CD4-positive, alpha-beta memory T cell (primary cell): ENCODE data around the gene EGF. TPM values are rescaled to one million over a fixed set of nuclear protein-coding genes. Genes with fewer than 3 reads are reported as not detected.

Experiments used
- CTCF ChIA-PET: fragments of 350-600 bp; sonication (Branson Sonifier 250); formaldehyde crosslinking; loops from one replicate; lab custom pipeline; 2021; ENCODE audit warnings: inconsistent platforms; ENCODE audit not compliant: partially characterized antibody; lab: Charles Lee
- POLR2A ChIA-PET: fragments of 350-600 bp; sonication (Branson Sonifier 250); formaldehyde crosslinking; loops from one replicate; lab custom pipeline; 2021; ENCODE audit not compliant: partially characterized antibody; lab: Charles Lee
- DNase-seq, 5 donors: peaks; one replicate each; pipeline versions ENCODE4 v3.0.0 to v3.0.0-alpha.2; 2020 to 2022; ENCODE audit warnings: mixed read lengths in 1 of 5
- H3K27ac ChIP-seq: one replicate; pipeline ENCODE4 v1.7.0; 2013; ENCODE audit warnings: low read depth, low read length
- H3K27me3 ChIP-seq: 2 replicates; pipeline ENCODE4 v1.7.0; 2013; ENCODE audit warnings: mild to moderate bottlenecking, low read length, moderate library complexity; ENCODE audit not compliant: insufficient read depth
- H3K36me3 ChIP-seq: 2 replicates; pipeline ENCODE4 v1.7.0; 2013; ENCODE audit warnings: mild to moderate bottlenecking, low read length, moderate library complexity; ENCODE audit not compliant: insufficient read depth
- H3K4me1 ChIP-seq: 2 replicates; pipeline ENCODE4 v1.7.0; 2013; ENCODE audit warnings: mild to moderate bottlenecking, low read length, moderate library complexity; ENCODE audit not compliant: insufficient read depth
- H3K4me3 ChIP-seq, 2 donors: one replicate each; pipeline ENCODE4 v1.7.0; 2013; ENCODE audit warnings: low read length in 2 of 2, mild to moderate bottlenecking in 1 of 2
- H3K9me3 ChIP-seq, 2 donors: one replicate each; pipeline ENCODE4 v1.7.0; 2013; ENCODE audit warnings: low read length in 2 of 2, control low read depth in 1 of 2; ENCODE audit not compliant: control insufficient read depth in 1 of 2
- H3K27ac Mint-ChIP-seq, 7 donors: one replicate each; pipeline ENCODE4 v1.8.0; 2020 to 2021; ENCODE audit warnings: mixed read lengths in 7 of 7, mild to moderate bottlenecking in 6 of 7, inconsistent platforms in 3 of 7, moderate library complexity in 3 of 7
- H3K27me3 Mint-ChIP-seq, 2 donors: one replicate each; pipeline ENCODE4 v1.8.0; 2020 to 2021; ENCODE audit warnings: mixed read lengths in 2 of 2
- H3K36me3 Mint-ChIP-seq, 2 donors: one replicate each; pipeline ENCODE4 v1.8.0; 2020 to 2021; ENCODE audit warnings: mixed read lengths in 2 of 2, inconsistent platforms in 1 of 2, mild to moderate bottlenecking in 1 of 2
- H3K4me1 Mint-ChIP-seq, 4 donors: one replicate each; pipeline ENCODE4 v1.8.0; 2020 to 2021; ENCODE audit warnings: mixed read lengths in 4 of 4, mild to moderate bottlenecking in 1 of 4
- H3K4me3 Mint-ChIP-seq, 8 donors: one replicate each; pipeline ENCODE4 v1.8.0; 2020 to 2021; ENCODE audit warnings: mixed read lengths in 8 of 8, mild to moderate bottlenecking in 7 of 8, moderate library complexity in 6 of 8, inconsistent platforms in 3 of 8
- H3K9me3 Mint-ChIP-seq, 8 donors: one replicate each; pipeline ENCODE4 v1.8.0; 2020 to 2021; ENCODE audit warnings: mixed read lengths in 8 of 8, mild to moderate bottlenecking in 5 of 8, inconsistent platforms in 3 of 8, moderate library complexity in 1 of 8
- intact Hi-C: fragments of 100-400 bp; cut with micrococcal nuclease; formaldehyde crosslinking; loops from one replicate; pipeline ENCODE4 v1.15.1; 2023
- polyA plus RNA-seq, 2 donors: library from polyadenylated mRNA; unstranded; fragments of 300-500 nt; fragmentation: Illumina TruSeq; gene quantifications; one replicate each; pipeline ENCODE4 v1.2.3, GENCODE V29; 2021
- total RNA-seq, 2 experiments: library from RNA; stranded (reverse); gene quantifications; one replicate each; pipeline ENCODE4 v1.2.3, GENCODE V29; 2021

The EGF gene
- total and polyA plus RNA-seq, 4 experiments from 2014 or later = not detected

DNA sequence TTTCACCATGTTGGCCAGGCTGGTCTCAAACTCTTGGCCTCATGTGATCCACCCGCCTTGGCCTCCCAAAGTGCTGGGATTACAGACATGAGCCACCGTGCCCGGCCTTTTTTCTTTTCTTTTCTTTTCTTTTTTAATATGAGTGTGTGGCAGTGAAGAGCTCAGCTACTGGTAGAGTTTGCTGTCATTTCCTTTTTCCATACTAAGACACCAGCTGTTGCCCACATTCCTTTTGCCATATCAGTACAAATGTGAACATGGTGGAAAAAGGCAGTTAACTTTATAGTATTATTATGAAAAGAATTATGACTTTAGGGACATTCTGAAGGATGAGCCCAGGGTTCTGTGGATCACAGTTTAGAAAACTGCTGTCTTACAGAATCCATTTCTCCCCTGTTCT, 69.8 kb downstream of the EGF start:
- H3K27ac ChIP-seq = no peak overlapping the region
- H3K27me3 ChIP-seq = no peaks in the 10 kb centered on the region
- no peaks in the 10 kb centered on the region for H3K36me3 Mint-ChIP-seq
- DNase-seq = no peak
- no peak overlapping the region for H3K4me3 Mint-ChIP-seq
- H3K27ac Mint-ChIP-seq = no peak overlapping the region
- H3K27me3 Mint-ChIP-seq = peaks cover 10 to 20% of the 10 kb centered on the region in 2 donors
- intact Hi-C loops = no loop called here
- H3K4me1 ChIP-seq = no peaks in the 10 kb centered on the region
- no peaks in the 10 kb centered on the region for H3K4me1 Mint-ChIP-seq
- H3K9me3 Mint-ChIP-seq = no peaks in the 10 kb centered on the region
- no peak overlapping the region for H3K4me3 ChIP-seq
- no peaks in the 10 kb centered on the region for H3K36me3 ChIP-seq
- no peaks in the 10 kb centered on the region for H3K9me3 ChIP-seq
- CTCF ChIA-PET = interaction anchor here (1.0 to 1.4 kb wide), 2 partner anchors 12 to 559 kb away, joined by 4 read pairs; no protein-coding TSS in a partner anchor
- POLR2A ChIA-PET = interaction anchor here (1.1 kb wide), 1 partner anchor 549 kb away, joined by 3 read pairs; the partner anchor contains the start of gene SEC24B

DNA sequence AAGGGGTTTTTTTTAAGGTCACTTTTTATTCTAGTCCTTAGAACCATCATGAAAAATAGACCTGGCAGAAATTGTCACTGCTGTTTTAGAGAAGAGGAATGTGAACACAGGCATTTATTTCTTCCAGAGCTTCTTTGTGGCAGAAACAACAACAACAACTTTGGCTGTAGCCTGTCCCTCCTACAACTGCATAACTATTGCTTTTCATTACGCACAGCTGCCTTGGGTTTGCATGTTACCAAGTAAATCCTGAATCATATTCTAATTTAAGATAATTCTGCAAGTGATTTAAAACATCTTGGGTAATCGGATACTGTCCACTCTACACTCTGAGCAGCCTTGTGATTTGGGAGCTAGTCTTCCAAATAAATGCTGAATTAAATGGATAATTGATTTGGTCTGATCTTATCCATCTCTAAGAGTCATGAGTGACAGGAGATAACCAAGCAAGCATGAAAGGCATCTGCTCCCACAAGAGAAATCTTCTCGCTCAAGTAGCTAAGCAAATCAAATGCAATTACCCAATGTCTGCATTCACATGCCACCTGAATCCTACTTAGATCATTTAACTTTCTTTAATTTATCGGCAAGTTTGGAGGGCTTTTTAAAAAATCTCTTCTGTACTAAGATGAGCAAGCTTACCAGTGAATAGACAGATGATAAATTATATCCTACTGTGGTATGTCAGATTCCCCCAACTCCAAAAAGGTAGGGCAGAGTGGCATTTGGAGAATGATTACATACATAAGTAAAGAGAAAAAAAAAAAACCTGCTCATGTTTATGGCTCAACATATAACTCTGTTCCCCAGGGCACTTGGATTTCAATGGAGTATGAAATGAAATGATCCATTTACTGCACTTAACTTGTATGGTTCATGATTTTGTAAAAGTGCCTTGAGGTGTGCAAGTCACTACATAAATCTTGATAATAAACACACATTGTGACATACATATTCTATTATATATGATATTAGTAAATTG, 73.6 kb downstream of the EGF start:
- no peaks in the 10 kb centered on the region for H3K9me3 ChIP-seq
- no peak overlapping the region for H3K27ac Mint-ChIP-seq
- H3K9me3 Mint-ChIP-seq = no peaks in the 10 kb centered on the region
- peaks cover 0 to 7% (median 3%) of the 10 kb centered on the region in 4 donors for H3K4me1 Mint-ChIP-seq
- peaks cover 10 to 12% of the 10 kb centered on the region in 2 donors for H3K27me3 Mint-ChIP-seq
- H3K36me3 ChIP-seq = no peaks in the 10 kb centered on the region
- no peaks in the 10 kb centered on the region for H3K27me3 ChIP-seq
- intact Hi-C loops = no loop called here
- POLR2A ChIA-PET = no interaction called here
- H3K36me3 Mint-ChIP-seq = no peaks in the 10 kb centered on the region
- no peak overlapping the region for H3K4me3 Mint-ChIP-seq
- no peak overlapping the region for H3K4me3 ChIP-seq
- H3K27ac ChIP-seq = no peak overlapping the region
- no peak for DNase-seq
- CTCF ChIA-PET = interaction anchor here (1.3 kb wide), 1 partner anchor 12 kb away, joined by 3 read pairs; no protein-coding TSS in a partner anchor
- no peaks in the 10 kb centered on the region for H3K4me1 ChIP-seq

- H3K9me3 ChIP-seq = no peaks in the 10 kb centered on the region
- H3K4me3 ChIP-seq = no peak overlapping the region
- H3K4me1 ChIP-seq = no peaks in the 10 kb centered on the region
- no peaks in the 10 kb centered on the region for H3K36me3 Mint-ChIP-seq
- peaks cover 0 to 7% (median 3%) of the 10 kb centered on the region in 4 donors for H3K4me1 Mint-ChIP-seq
- H3K36me3 ChIP-seq = no peaks in the 10 kb centered on the region
- H3K9me3 Mint-ChIP-seq = no peaks in the 10 kb centered on the region
- no peak overlapping the region for H3K27ac ChIP-seq
- ChIA-PET CTCF (interaction anchor here (1.1 to 1.2 kb wide), 2 partner anchors 9 to 528 kb away, joined by 3 to 4 read pairs; no protein-coding TSS in a partner anchor), POLR2A (no interaction called here)
- intact Hi-C loops = no loop called here
- H3K27me3 ChIP-seq = no peaks in the 10 kb centered on the region
- H3K27ac Mint-ChIP-seq = no peak overlapping the region
- DNase-seq = no peak
- H3K4me3 Mint-ChIP-seq = no peak overlapping the region
- H3K27me3 Mint-ChIP-seq = peaks cover 15 to 17% of the 10 kb centered on the region in 2 donors
Observed at GRCh38 chr4:109989044-109989443, 76.4 kb downstream of the EGF start.

DNA sequence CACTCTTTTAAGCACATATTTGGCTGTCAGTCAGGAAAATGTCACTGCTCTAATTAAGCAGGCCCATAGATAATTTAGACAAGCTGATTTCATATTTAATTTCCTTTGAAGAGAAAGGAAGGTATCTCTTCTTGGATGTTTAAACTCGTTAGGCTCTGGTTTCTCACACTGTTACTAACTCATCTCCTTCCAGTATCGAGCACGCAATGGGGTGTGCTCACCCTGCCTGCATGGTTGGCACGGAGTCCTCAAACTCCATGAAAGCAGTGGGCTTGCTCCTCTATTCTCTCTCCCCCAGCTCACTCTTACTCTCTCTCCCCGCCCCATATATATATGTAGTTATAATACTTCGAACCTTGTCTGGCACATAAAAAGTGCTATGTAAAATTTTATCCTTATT, 76.9 kb downstream of the EGF start:
- ChIA-PET CTCF (interaction anchor here (1.1 to 1.2 kb wide), 2 partner anchors 9 to 528 kb away, joined by 3 to 4 read pairs; no protein-coding TSS in a partner anchor), POLR2A (interaction anchor here (0.6 kb wide), 1 partner anchor 459 kb away, joined by 3 read pairs; no protein-coding TSS in a partner anchor)
- Mint-ChIP-seq H3K9me3 (no peaks in the 10 kb centered on the region), H3K4me1 (peaks cover 0 to 7% (median 4%) of the 10 kb centered on the region in 4 donors), H3K27ac (no peak overlapping the region), H3K4me3 (no peak overlapping the region), H3K27me3 (peaks cover 15 to 22% of the 10 kb centered on the region in 2 donors), H3K36me3 (no peaks in the 10 kb centered on the region)
- Histone ChIP-seq H3K36me3 (no peaks in the 10 kb centered on the region), H3K4me3 (no peak overlapping the region), H3K9me3 (no peaks in the 10 kb centered on the region), H3K4me1 (no peaks in the 10 kb centered on the region), H3K27me3 (no peaks in the 10 kb centered on the region), H3K27ac (no peak overlapping the region)
- intact Hi-C loops = no loop called here
- no peak for DNase-seq

- Mint-ChIP-seq H3K4me3 (no peak overlapping the region), H3K9me3 (no peaks in the 10 kb centered on the region), H3K36me3 (no peaks in the 10 kb centered on the region), H3K27me3 (peaks cover 15 to 23% of the 10 kb centered on the region in 2 donors), H3K4me1 (peaks cover 0 to 7% (median 5%) of the 10 kb centered on the region in 4 donors), H3K27ac (no peak overlapping the region)
- Histone ChIP-seq H3K9me3 (no peaks in the 10 kb centered on the region), H3K4me3 (no peak overlapping the region), H3K4me1 (no peaks in the 10 kb centered on the region), H3K27ac (no peak overlapping the region), H3K36me3 (no peaks in the 10 kb centered on the region), H3K27me3 (no peaks in the 10 kb centered on the region)
- ChIA-PET CTCF (interaction anchor here (1.1 to 23.6 kb wide), 2 partner anchors 523 to 527 kb away, joined by 3 to 733 read pairs; no protein-coding TSS in a partner anchor), POLR2A (no interaction called here)
- intact Hi-C loops = no loop called here
- DNase-seq = no peak
Observed at GRCh38 chr4:109990261-109991257, 77.9 kb downstream of the EGF start.

GRCh38 chr4:109993116-109993515, 80.4 kb downstream of the EGF start:
- no peaks in the 10 kb centered on the region for H3K36me3 Mint-ChIP-seq
- no peak for DNase-seq

More at GRCh38 chr4:109993116-109993515, 80.4 kb downstream of the EGF start:
- CTCF ChIA-PET = interaction anchor here (1.2 to 23.6 kb wide), 3 partner anchors 13 to 521 kb away, joined by 5 to 733 read pairs (median 13); no protein-coding TSS in a partner anchor
- H3K27ac Mint-ChIP-seq = no peak overlapping the region
- Histone ChIP-seq H3K9me3 (no peaks in the 10 kb centered on the region), H3K27me3 (no peaks in the 10 kb centered on the region), H3K4me1 (no peaks in the 10 kb centered on the region), H3K36me3 (no peaks in the 10 kb centered on the region), H3K27ac (no peak overlapping the region), H3K4me3 (no peak overlapping the region)
- peaks cover 0 to 7% (median 5%) of the 10 kb centered on the region in 4 donors for H3K4me1 Mint-ChIP-seq
- H3K4me3 Mint-ChIP-seq = no peak overlapping the region
- H3K9me3 Mint-ChIP-seq = no peaks in the 10 kb centered on the region
- intact Hi-C loops = no loop called here
- POLR2A ChIA-PET = no interaction called here
- peaks cover 19 to 22% of the 10 kb centered on the region in 2 donors for H3K27me3 Mint-ChIP-seq
